ENCODE data around the gene SCUBE1. TPM values are rescaled to one million over a fixed set of nuclear protein-coding genes. Genes with fewer than 3 reads are reported as not detected.

The SCUBE1 gene
- total and polyA plus RNA-seq, 2 experiments from 2014 or later, result 0.81 to 3.2 TPM

- no peak overlapping the region for H2AFZ ChIP-seq
- H3K9me3 Mint-ChIP-seq, result peaks cover 5% of the 10 kb centered on the region
- H3K36me3 Mint-ChIP-seq (ENCODE audit: low read depth), result no peaks in the 10 kb centered on the region
- no peak overlapping the region for H3K4me2 ChIP-seq
- H3K27ac Mint-ChIP-seq, result no peak overlapping the region
- H3K9me2 ChIP-seq (ENCODE audit: insufficient read depth), result no peaks in the 10 kb centered on the region
- peaks cover 9% of the 10 kb centered on the region for H3K27me3 Mint-ChIP-seq (ENCODE audit: insufficient read depth, low read depth, poor library complexity)
- H4K20me1 ChIP-seq (replicated peaks; ENCODE audit: insufficient read depth), result no peaks in the 10 kb centered on the region
- no peaks in the 10 kb centered on the region for H3K27me3 ChIP-seq (ENCODE audit: insufficient read depth)
- no peak overlapping the region for H3K27ac ChIP-seq (ENCODE audit: low read depth)
- no peaks in the 10 kb centered on the region for H3K79me2 ChIP-seq (replicated peaks; ENCODE audit: insufficient read depth)
- H3K4me1 ChIP-seq (ENCODE audit: insufficient read depth), result no peaks in the 10 kb centered on the region
- no peaks in the 10 kb centered on the region for H3F3A ChIP-seq (replicated peaks; ENCODE audit: low read depth)
- H3K36me3 ChIP-seq (ENCODE audit: insufficient read depth), result no peaks in the 10 kb centered on the region
- no peaks in the 10 kb centered on the region for H3K4me1 Mint-ChIP-seq
- H3K4me3 Mint-ChIP-seq, result no peak overlapping the region
- DNase-seq (ENCODE audit: low spot score) (no peak), ATAC-seq (no peak)
- TF ChIP-seq ZNF331 (CRISPR knock-in tag; IDR thresholded peaks at IDR 0.05; ENCODE audit: low read depth) (no peak), NANOG (IDR thresholded peaks at IDR 0.05; ENCODE audit: borderline replicate concordance) (no peak), CTCF (conservative IDR thresholded peaks at IDR 0.05; ENCODE audit: low read depth in 2 of 2) (no peak), ETS1 (IDR thresholded peaks at IDR 0.05) (no peak), CREB1 (CRISPR knock-in tag; IDR thresholded peaks at IDR 0.05; ENCODE audit: low read depth) (no peak), POLR2AphosphoS5 (IDR thresholded peaks at IDR 0.05; ENCODE audit: low read depth) (no peak), EZH2 (IDR thresholded peaks at IDR 0.05; ENCODE audit: low read depth, unreplicated experiment) (no peak), EZH2phosphoT487 (IDR thresholded peaks at IDR 0.05; ENCODE audit: unreplicated experiment) (no peak), ZNF114 (CRISPR knock-in tag; IDR thresholded peaks at IDR 0.05) (no peak), JUNB (IDR thresholded peaks at IDR 0.05; ENCODE audit: unreplicated experiment) (no peak), STAT1 (IDR thresholded peaks at IDR 0.05; ENCODE audit: unreplicated experiment) (no peak)
- TF ChIP-seq, protein P1, sequence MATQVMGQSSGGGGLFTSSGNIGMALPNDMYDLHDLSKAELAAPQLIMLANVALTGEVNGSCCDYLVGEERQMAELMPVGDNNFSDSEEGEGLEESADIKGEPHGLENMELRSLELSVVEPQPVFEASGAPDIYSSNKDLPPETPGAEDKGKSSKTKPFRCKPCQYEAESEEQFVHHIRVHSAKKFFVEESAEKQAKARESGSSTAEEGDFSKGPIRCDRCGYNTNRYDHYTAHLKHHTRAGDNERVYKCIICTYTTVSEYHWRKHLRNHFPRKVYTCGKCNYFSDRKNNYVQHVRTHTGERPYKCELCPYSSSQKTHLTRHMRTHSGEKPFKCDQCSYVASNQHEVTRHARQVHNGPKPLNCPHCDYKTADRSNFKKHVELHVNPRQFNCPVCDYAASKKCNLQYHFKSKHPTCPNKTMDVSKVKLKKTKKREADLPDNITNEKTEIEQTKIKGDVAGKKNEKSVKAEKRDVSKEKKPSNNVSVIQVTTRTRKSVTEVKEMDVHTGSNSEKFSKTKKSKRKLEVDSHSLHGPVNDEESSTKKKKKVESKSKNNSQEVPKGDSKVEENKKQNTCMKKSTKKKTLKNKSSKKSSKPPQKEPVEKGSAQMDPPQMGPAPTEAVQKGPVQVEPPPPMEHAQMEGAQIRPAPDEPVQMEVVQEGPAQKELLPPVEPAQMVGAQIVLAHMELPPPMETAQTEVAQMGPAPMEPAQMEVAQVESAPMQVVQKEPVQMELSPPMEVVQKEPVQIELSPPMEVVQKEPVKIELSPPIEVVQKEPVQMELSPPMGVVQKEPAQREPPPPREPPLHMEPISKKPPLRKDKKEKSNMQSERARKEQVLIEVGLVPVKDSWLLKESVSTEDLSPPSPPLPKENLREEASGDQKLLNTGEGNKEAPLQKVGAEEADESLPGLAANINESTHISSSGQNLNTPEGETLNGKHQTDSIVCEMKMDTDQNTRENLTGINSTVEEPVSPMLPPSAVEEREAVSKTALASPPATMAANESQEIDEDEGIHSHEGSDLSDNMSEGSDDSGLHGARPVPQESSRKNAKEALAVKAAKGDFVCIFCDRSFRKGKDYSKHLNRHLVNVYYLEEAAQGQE (IDR thresholded peaks at IDR 0.05; ENCODE audit: unreplicated experiment), result no peak
- TF ChIP-seq, protein P2, sequence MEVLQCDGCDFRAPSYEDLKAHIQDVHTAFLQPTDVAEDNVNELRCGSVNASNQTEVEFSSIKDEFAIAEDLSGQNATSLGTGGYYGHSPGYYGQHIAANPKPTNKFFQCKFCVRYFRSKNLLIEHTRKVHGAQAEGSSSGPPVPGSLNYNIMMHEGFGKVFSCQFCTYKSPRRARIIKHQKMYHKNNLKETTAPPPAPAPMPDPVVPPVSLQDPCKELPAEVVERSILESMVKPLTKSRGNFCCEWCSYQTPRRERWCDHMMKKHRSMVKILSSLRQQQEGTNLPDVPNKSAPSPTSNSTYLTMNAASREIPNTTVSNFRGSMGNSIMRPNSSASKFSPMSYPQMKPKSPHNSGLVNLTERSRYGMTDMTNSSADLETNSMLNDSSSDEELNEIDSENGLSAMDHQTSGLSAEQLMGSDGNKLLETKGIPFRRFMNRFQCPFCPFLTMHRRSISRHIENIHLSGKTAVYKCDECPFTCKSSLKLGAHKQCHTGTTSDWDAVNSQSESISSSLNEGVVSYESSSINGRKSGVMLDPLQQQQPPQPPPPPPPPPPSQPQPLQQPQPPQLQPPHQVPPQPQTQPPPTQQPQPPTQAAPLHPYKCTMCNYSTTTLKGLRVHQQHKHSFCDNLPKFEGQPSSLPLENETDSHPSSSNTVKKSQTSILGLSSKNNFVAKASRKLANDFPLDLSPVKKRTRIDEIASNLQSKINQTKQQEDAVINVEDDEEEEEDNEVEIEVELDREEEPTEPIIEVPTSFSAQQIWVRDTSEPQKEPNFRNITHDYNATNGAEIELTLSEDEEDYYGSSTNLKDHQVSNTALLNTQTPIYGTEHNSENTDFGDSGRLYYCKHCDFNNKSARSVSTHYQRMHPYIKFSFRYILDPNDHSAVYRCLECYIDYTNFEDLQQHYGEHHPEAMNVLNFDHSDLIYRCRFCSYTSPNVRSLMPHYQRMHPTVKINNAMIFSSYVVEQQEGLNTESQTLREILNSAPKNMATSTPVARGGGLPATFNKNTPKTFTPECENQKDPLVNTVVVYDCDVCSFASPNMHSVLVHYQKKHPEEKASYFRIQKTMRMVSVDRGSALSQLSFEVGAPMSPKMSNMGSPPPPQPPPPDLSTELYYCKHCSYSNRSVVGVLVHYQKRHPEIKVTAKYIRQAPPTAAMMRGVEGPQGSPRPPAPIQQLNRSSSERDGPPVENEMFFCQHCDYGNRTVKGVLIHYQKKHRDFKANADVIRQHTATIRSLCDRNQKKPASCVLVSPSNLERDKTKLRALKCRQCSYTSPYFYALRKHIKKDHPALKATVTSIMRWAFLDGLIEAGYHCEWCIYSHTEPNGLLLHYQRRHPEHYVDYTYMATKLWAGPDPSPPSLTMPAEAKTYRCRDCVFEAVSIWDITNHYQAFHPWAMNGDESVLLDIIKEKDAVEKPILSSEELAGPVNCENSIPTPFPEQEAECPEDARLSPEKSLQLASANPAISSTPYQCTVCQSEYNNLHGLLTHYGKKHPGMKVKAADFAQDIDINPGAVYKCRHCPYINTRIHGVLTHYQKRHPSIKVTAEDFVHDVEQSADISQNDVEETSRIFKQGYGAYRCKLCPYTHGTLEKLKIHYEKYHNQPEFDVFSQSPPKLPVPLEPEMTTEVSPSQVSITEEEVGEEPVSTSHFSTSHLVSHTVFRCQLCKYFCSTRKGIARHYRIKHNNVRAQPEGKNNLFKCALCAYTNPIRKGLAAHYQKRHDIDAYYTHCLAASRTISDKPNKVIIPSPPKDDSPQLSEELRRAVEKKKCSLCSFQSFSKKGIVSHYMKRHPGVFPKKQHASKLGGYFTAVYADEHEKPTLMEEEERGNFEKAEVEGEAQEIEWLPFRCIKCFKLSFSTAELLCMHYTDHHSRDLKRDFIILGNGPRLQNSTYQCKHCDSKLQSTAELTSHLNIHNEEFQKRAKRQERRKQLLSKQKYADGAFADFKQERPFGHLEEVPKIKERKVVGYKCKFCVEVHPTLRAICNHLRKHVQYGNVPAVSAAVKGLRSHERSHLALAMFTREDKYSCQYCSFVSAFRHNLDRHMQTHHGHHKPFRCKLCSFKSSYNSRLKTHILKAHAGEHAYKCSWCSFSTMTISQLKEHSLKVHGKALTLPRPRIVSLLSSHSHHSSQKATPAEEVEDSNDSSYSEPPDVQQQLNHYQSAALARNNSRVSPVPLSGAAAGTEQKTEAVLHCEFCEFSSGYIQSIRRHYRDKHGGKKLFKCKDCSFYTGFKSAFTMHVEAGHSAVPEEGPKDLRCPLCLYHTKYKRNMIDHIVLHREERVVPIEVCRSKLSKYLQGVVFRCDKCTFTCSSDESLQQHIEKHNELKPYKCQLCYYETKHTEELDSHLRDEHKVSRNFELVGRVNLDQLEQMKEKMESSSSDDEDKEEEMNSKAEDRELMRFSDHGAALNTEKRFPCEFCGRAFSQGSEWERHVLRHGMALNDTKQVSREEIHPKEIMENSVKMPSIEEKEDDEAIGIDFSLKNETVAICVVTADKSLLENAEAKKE (CRISPR knock-in tag; IDR thresholded peaks at IDR 0.05), result no peak
- H3K4me3 ChIP-seq, result no peak overlapping the region
These were observed 34.9 kb upstream of the SCUBE1 start for GRCh38 chr22:43377896-43378704.
